Kidney epithelial cell (primary cell): ENCODE results near the gene CHRNA9. TPM values are rescaled to one million over a fixed set of nuclear protein-coding genes. Genes with fewer than 3 reads are reported as not detected.

ENCODE experiments used
- DNase-seq: peaks from one replicate; pipeline ENCODE4 v3.0.0-alpha.2; 2010; ENCODE audit warnings: low read depth
- H3K27me3 ChIP-seq: 2 replicates; pipeline ENCODE4 v1.6.0; 2011; ENCODE audit warnings: low read length; ENCODE audit not compliant: control insufficient read depth, insufficient read depth
- H3K36me3 ChIP-seq: 2 replicates; pipeline ENCODE4 v1.5.1; 2011; ENCODE audit warnings: low read length; ENCODE audit not compliant: control insufficient read depth, insufficient read depth
- H3K4me3 ChIP-seq: 2 replicates; pipeline ENCODE4 v1.5.1; 2011; ENCODE audit warnings: low read depth, mild to moderate bottlenecking, control low read depth, low read length
- total RNA-seq: library from RNA; depleted of rRNA; stranded (reverse); fragments of >200 nt; gene quantifications from 2 replicates; pipeline ENCODE4 v1.2.3, GENCODE V29; 2015
- TF ChIP-seq, protein P1 (sequence below): IDR thresholded peaks from 2 replicates; pipeline ENCODE4 v1.5.1; 2011; ENCODE audit warnings: mild to moderate bottlenecking, moderate library complexity, low read length, control low read depth, inconsistent platforms; ENCODE audit not compliant: insufficient read depth, poor library complexity, severe bottlenecking

CHRNA9 gene
- total RNA-seq, 1 donor from 2014 or later: not detected

DNA sequence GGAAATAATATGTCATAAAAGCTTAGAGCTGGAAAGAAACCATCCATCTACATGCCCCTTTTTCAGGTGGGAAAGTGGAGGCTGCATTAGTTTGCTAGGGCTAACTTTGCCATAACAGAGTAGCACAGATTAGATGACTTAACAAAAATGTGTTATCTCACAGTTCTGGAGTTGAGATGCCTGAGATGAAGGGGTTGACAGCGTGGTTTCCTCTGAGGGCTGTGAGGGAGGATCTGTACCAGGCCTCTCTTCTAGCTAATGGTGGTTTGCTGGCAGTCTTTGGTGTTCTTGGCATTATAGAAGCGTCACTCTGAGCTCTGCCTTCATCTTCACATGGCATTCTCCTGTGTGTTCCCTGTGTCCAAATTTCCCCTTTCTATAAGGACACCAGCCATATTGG lies 2.4 kb downstream of the CHRNA9 start:
- no peak for DNase-seq
- no peak overlapping the region for H3K4me3 ChIP-seq
- no peaks in the 10 kb centered on the region for H3K27me3 ChIP-seq
- H3K36me3 ChIP-seq: no peaks in the 10 kb centered on the region
- TF ChIP-seq, protein P1, sequence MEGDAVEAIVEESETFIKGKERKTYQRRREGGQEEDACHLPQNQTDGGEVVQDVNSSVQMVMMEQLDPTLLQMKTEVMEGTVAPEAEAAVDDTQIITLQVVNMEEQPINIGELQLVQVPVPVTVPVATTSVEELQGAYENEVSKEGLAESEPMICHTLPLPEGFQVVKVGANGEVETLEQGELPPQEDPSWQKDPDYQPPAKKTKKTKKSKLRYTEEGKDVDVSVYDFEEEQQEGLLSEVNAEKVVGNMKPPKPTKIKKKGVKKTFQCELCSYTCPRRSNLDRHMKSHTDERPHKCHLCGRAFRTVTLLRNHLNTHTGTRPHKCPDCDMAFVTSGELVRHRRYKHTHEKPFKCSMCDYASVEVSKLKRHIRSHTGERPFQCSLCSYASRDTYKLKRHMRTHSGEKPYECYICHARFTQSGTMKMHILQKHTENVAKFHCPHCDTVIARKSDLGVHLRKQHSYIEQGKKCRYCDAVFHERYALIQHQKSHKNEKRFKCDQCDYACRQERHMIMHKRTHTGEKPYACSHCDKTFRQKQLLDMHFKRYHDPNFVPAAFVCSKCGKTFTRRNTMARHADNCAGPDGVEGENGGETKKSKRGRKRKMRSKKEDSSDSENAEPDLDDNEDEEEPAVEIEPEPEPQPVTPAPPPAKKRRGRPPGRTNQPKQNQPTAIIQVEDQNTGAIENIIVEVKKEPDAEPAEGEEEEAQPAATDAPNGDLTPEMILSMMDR: no peak

DNA sequence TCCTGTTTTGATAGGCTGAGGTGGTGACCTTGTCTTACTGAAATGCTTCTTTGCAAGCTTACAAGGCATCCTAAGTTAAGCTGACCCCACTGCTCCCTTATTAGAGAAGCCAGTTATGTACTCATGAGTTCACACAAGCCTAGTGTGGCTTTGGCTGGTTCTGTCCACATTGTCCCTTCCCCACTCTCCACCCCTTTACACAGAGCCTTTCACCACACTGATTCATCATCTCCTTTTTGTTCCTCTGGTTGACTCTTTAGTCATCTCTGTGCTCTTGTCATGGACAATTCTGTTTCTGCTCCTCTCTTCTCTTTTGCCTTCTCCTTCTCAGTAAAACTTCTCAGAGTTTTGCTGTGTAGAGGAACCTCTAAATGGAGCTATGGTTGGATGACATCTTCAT lies 4.9 kb downstream of the CHRNA9 start:
- TF ChIP-seq, protein P1: no peak
- no peak for DNase-seq
- Histone ChIP-seq H3K36me3 (no peaks in the 10 kb centered on the region), H3K4me3 (no peak overlapping the region), H3K27me3 (no peaks in the 10 kb centered on the region)

DNA sequence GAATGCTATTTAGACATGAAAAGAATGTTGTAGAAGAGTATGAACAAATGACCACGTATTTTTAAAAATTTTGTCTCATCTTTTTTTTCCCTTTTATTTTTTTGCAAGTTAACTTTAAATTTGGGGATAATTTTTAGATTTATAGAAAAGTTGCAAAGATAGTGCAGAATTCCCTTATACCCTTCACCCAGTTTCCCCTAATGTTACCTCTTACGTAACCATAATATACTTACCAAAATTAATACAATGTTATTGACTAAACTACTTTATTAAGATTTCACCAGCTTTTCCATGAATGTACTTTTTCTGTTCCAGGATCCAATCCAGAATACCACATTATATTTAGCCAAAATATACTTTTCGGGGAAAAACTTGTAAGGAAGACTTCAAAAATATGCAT lies 12.3 kb downstream of the CHRNA9 start:
- Histone ChIP-seq H3K27me3 (no peaks in the 10 kb centered on the region), H3K36me3 (no peaks in the 10 kb centered on the region), H3K4me3 (no peak overlapping the region)
- TF ChIP-seq, protein P1: no peak
- no peak for DNase-seq

DNA sequence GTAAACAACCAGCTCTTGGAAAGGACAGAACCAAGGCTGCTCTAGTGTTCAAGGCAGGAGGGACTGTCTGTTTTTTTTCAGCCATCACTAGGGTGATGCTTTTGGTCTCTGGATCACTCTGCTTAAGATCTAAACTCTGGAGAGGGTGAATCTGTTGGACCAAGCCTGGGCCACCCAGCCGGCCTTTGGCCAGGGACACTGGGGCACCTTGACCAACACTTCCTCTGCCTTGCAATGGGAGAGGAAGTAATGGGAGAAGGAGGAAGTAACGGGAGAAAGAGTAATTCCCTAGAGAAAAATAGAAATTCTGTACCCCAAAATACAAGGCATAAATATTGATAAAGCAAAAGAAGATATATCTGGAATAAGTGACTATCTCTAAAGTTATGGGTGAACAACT lies 12.9 kb downstream of the CHRNA9 start:
- Histone ChIP-seq H3K36me3 (no peaks in the 10 kb centered on the region), H3K4me3 (no peak overlapping the region), H3K27me3 (no peaks in the 10 kb centered on the region)
- no peak for DNase-seq
- TF ChIP-seq, protein P1: no peak

DNA sequence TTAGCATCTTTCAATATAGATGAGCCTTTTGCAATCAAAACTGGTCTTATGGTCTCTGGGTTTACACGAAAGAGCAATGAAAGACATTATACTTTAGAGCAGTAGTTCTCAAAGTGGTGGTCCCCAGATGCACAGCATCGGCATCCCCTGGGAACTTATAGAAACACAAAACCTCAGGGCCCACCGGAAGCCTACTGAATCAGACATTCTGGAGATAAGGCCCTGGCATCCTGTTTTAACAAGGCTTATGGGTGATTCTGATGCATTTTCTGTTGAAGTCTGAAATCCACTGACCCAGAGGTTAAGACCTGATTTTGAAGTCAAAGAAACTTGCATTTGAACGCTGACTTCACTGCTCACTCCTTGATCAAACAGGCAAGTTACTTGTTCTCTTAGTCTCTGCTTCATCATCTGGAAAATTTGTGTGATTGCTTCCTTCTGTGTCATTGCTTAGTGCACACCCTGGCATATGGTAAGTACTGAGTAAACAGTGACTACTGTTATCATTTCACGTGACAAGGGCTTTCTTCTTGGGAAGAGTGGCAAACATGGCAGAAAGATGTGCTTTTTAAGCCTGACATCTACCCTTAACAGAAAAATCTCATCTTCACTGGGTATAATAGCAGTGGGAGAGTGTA lies 14.5 kb downstream of the CHRNA9 start:
- H3K27me3 ChIP-seq: no peaks in the 10 kb centered on the region
- DNase-seq: peak; percentile 29
- H3K4me3 ChIP-seq: no peak overlapping the region
- no peaks in the 10 kb centered on the region for H3K36me3 ChIP-seq
- TF ChIP-seq, protein P1: no peak

DNA sequence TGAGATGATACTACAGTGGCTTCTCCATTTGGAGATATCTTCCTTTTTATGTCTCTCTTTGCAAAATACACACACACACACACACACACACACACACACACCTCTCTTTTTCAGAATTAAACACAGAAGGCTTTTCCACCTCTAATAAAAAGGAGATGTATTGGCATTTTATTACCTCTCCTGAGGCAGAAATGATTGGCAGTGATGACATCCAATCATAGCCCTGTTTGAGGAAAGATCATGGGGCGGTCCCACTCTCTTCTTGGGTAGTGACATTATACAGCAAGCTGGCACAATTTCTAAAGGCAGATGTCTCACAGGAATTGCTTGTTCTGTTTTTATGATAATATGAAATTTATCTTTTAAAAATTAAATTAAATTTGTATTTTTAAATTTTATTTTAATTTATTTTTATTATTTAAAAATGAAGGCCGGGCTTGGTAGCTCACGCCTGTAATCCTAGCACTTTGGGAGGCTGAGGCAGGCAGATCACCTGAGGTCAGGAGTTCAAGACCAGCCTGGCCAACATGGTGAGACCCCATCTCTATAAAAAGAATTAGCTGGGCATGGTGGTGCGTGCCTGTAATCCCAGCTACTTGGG lies 15.6 kb downstream of the CHRNA9 start:
- DNase-seq: no peak
- TF ChIP-seq, protein P1: no peak

More for the DNA sequence above, 15.6 kb downstream of the CHRNA9 start:
- Histone ChIP-seq H3K4me3 (no peak overlapping the region), H3K36me3 (no peaks in the 10 kb centered on the region), H3K27me3 (no peaks in the 10 kb centered on the region)
